Right hindlimb (tissue), 1 donor: ENCODE data around the gene CYP11A1.

Experiments used
- DNase-seq: peaks from one replicate; pipeline ENCODE4 v3.0.0-alpha.2; 2018

The CYP11A1 gene

DNA sequence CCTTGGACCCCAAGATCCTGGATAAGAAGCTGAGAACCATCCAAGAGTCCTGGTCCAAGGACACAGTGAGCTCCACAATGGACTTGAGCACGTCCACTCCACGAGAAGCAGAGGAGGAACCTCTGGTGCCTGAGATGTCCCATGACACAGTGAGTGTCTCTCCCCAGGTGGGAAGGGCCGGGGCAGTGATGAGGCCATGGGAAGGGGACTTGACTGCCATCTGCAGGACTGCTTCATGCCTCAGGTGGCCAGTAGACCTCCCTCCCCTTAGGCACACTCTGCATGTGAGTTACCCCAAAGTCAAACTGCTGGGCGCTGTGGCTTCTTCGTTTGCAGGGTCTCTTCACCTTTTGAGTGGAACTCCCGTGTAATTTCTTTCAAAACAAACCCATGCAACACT is 71.6 kb downstream of the CYP11A1 start:
- no peak for DNase-seq

DNA sequence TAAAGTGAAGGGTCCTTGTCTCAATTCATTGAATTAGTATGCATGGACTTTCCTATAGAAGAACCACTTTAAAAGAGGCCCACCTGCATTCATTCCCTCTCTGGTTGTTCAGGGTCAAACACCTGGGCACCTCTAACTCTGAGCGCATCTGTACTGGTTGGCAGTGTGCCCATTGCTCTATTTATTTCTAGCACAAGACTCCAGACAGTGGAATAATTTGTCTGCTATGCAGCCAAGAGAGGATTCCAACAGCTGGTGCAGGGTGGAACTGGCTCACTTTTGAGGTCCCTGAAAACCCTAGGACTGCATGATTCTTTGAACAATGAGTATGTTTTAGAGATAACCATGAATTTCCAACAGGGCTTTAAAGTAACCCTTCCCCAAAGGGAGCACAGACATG is 73.4 kb downstream of the CYP11A1 start:
- no peak for DNase-seq

DNA sequence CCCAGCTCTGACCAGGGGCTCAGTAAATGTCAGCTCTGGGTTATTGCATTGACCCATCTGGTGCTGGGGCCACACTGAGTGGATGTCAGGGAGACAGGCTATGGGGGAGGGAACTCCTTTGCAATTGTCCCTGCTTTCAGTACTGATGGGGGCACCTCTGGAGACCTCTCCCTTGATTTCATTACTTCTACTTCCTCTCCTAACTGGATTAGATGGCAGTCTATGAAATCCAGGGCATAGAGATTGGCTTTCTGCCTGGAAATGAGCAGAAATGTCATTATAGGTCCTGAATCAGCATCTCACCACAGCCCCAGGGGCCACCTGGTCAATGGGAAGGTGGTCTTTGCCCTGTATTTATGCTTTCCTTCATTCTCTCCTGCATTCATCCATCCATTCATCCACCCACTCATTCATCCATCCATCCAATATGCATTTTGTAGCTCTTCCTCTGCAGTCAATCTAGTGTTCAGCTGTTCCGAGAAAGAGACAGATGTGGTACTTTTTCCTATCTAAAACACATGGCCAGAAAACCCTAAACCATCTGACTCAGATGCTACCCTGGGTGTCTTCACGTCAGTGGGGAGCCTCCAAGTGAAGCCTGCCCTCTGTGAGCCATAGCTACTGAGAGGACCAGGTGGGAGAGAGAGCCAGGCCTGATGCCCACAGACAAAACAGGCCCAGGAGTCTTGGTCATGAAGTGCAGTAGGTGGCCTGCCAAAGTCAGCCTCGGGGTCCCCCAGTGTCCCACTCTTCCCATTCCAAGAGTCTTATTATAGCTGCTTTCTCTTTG is 74.2 kb downstream of the CYP11A1 start:
- DNase-seq: no peak

- peak; percentile 88 for DNase-seq
Measured at GRCh38 chr15:74291101-74292071, 76.1 kb downstream of the CYP11A1 start.

GRCh38 chr15:74290645-74291044 is 76.8 kb downstream of the CYP11A1 start:
- no peak for DNase-seq

DNA sequence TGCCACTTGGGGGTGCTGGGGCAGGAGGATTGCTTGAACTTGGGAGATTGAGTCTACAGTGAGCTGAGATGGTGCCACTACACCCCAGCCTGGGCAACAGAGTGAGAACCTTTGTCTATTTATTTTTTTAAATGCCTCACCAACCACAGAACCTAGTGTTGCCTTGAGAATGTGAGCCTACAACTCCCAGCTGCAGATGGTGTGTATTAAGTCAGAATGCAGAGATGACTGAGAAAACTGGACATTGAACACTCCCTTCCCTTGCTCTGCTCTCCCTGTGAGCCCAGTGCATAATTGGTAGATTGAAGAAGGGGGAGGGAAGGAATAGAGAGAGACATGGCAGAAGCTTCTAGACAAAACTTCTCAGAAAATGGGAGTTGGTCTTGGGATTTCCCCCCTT is 77.8 kb downstream of the CYP11A1 start:
- DNase-seq: no peak
